ENCODE results near the gene JAZF1.
A peak's percentile ranks its signal among the peaks of the same experiment; 100 is the strongest.

JAZF1 gene

DNA sequence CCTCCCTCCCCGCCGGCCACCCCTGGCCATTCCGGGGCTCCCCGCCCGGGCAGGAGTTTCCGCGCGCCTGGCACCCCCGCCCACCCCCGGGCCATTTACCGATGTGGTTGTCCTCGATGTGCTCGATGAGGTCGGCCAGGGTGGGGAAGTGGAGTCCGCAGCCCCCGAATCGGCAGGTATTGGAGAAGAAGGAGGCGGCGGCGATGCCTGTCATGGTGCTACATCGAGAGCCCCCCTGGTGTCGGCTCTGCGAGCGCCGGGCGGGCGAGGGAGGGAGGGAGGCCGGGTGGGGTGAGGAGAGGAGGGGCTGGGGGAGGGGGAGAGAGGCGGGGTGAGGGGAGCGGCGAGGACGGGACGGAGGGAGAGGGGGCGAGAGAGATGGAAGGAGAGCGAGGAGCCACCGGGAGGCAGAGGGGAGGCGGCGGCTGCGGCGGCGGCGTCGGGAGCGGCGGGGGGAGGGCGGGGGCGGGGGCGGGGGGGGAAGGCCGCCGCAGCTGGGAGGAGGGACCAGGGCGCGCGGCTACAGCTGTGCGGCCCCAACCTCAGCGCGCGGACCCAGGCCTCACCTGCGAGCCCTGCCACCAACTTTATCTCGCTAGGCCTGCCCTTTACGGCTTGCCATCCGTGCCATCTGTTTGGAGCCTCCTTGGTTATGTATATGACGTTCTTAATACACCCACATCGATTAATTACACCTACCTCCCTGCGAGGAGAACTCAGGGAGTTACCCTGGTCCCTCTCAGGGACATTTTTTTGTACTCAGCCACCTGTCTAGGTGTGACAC lies at the start of gene JAZF1:
Gene JAZF1 (minus strand): TSS at position 432 of the 784 bp plus-strand sequence.
- peak; percentile 79 for DNase-seq

DNA sequence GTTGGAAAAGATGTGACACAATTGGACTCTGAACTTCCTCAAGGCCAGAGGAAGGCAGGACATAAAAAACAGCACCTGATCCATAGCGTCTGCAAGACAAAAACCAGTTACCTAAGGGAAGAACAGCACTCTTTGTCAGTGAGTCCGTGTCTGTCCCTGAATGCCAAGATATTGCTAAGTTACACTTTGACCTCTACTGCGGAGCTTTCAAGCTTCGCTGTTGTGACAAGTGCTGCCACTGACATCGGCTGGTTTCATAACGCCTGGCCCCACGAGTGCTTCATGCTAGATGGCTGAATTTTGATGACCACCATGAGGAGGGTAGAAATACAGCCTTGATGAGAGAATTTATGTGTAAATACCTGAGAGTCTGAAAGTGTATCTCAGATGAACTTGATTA lies 49.7 kb upstream of the JAZF1 start:
- no peak for DNase-seq

DNA sequence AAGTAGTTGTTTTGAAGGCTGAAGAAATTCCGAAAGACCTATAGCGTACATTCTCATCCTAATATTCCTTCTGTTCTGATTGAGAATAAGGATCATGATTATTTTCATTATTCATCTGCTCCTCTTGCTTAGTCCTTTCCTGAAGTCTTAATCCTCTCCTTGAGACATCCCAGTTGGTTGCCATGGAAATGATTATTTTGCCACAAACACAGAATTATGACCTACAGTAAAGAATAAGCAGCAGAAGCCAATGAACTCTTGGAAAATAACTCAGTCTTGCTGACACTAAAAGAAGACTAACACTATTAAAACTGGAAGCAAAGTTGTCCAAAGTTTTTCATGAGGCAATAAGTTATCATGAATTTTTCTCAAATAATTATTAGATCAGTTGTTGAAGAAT lies 47.8 kb upstream of the JAZF1 start:
- no peak for DNase-seq

DNA sequence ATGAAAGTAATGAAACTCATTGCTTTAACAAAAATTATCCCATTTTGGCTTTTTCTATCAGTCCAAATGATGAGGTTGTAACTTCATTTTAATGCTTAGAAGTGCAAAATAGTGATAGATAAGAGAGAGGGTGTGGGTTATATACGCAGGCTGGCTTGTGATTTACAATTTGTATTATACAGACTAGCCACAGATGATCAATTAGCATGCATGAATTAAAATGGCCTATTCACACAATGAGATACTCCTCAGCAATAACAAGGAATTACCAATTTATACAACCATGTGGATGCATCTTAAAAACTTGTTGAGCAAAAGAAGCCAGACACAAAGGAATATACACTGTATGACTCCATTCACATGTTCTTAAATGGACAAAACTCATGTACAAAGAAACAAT lies 45.4 kb upstream of the JAZF1 start:
- no peak for DNase-seq

DNA sequence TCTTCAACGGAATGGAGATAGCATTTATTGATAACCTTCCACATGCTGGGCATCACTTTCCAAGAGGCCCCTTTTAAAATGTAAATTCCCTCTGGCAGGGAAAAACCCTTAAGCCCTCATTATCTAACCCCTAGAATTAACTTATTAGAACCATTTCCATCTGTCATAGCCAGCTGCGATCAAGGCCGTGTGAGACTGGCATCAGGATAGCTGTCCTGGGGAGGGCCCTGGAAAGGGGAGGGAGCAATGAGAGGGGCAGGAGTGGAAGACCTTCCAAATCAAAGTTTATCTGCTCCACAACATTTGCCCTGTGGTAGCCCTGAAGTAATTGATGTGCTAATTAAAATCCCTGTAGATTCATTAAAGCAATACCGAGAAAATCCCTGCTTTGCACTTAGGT lies 45.0 kb upstream of the JAZF1 start:
- no peak for DNase-seq

DNA sequence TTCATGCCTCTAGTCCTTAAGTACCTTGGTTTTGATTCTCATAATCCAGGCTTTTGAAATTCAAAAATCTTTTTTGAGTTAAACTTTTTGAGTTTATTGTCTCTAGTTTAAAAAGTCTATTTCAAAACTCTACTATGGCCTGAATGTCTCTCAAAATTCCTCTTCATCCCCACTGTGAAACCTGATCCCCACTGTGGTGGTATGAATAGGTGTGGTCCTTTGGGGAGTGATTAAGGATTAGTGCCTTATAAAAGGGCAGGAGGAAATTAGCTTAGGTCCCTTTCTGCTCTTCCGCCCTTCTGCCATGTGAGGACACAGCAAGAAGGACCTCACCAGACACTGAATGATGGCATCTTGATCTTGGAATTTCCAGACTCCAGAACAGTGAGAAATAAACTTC lies 44.1 kb upstream of the JAZF1 start:
- DNase-seq, result no peak

DNA sequence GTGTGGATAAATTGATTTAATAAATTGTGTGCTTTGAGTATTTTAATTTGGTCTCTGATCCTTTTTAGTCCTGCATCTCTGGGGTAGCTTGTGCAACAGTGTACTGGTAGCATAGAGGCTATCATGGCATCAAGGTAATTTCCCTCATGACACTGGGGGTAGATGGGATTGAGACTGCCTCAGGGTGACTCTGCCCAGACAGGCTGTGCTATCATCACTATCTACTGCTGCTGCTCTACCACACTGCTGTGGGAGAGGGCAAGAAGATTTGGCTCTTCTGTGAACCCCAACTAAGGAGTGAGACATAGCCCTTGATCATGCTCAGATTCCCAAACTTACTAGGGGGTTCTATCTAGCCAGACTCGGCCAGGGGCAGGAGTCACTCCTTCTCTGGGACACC lies 43.6 kb upstream of the JAZF1 start:
- no peak for DNase-seq

DNA sequence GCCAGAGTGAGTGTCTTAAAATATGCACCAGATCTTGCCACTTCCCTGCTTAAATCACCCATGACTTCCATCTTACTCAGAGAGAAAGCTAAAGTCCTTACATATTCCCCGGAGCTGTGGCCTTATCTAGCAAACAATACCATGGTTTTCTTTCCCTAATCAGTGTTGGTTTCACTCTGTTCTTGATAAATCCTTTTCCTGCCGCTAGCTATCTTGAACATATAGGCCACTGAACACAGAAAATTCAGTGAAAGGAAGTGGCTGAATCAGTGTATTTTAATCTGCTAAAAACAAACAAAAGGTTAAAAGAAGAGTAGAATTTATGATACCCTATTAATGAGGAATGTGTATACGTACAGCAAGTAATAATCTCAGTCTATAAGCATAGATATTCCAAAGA lies 42.0 kb upstream of the JAZF1 start:
- no peak for DNase-seq

DNA sequence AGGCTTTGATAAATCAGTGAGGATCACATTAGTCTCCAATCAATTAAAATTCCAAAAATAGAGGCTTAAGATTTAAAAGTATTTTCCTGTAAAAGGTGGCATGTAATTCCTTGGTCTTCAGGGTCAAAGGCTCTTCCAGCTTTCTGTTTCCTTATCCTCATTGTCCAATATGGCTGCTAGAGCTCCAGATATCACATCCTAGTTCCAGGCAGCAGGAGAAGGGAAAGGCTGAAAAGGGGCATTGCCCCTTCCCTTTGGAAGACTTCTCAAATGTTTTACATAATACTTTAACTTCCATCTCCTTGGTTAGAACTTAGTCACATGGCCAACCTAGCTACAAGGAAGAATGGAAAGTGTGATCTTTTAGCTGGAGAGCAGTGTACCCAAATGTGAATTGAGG lies 39.2 kb upstream of the JAZF1 start:
- DNase-seq, result no peak

DNA sequence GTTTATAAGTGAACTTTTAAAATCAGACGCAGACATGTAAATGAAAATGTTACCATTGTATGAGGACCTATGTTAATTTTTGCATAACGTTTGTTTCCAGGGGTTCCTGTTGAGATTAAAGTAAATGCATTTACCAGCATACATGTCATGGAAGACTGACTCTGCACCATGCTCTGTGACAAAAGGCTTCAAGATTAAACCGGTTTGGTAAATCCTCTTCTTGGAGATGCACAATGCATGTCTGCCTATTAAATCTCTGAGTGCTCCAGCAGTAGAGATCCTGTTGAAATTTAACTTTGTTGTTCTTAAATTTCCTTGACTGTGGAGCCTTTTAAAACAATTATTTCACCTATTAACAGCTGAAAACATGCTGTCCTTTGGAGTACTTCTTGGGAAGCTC lies 36.5 kb upstream of the JAZF1 start:
- no peak for DNase-seq

DNA sequence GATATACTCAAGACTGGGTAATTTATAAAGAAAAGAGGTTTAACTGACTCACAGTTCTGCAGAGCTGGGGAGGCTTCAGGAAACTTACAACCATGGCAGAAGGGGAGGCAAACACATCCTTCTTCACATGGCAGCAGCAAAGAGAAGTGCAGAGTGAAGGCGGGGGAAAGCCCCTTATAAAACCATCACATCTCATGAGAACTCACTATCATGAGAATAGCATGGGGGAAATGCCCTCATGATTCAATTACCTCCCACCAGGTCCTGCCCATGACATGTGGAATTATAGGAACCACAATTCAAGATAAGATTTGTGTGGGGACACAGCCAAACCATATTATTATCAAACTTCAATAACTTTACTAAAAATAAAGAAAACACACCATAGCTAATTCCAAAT lies 30.4 kb upstream of the JAZF1 start:
- DNase-seq, result no peak

DNA sequence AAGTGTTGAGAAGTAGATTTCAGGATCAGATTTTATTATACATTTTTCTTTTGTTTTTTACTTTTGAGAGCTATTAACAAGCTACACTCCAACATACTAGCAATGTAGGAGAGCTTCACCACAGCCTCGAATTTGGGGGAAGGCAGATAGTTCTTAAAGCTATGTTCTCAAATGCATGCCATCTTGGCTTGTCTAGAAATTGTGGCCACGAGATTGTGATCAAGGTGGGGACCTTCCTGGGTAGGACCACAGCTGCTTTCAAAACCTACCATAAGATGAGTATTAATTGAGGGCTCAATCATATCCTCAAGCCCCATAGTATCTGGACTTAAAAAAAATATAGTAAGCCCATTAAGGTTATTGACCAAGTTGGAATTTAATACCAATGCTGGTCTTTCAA lies 27.9 kb upstream of the JAZF1 start:
- DNase-seq, result no peak

DNA sequence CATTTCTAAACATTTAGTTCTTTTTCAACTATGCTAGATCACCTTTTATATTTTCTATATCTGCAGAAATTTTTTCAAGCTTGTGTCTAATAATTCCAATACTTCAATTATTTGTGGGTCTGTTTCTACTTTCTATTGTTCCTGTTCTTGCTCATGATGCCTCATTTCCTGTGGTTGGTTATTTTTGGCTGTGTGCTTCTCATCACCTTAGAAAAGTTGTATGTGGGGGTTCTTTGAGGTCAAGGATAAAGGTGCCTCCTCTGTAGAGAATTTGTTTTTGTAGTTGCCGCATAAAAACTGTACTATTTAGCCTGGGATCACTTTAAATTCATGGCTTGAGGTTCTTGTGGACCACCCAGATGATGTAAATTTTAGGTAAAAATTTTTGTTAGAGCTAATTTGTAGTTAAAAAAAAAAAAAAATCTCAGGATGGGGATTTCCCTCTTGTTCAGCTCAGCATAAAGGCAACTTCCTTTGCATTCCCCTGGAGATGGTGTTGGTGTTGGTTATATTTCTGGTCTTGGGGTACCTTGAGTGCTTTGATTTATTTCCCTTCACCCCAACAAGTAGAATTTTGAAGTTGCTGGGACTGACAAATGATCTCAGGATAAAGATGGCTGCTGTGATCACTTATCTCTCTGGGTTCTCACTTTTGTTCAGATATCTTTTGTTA lies 27.0 kb upstream of the JAZF1 start:
- DNase-seq, result no peak

DNA sequence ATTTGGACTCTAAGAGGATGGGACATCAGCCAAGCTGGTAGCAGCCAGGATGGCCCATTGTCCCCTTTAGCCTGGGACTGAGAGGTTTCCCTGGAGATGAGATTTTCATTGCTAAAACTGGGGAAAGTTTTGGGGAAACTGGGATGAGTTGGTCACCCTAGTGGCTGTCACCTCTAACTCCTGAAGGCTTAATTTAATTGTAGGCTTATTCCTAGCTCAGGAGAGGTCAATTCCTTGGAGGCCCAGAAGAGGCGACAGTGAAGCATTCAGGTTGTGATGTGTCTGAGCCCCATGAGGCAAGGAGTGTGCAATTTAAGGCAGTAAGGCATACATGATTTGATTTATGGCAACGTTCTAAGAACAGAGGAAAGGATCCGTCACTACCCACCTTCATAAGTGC lies 24.9 kb upstream of the JAZF1 start:
- no peak for DNase-seq

DNA sequence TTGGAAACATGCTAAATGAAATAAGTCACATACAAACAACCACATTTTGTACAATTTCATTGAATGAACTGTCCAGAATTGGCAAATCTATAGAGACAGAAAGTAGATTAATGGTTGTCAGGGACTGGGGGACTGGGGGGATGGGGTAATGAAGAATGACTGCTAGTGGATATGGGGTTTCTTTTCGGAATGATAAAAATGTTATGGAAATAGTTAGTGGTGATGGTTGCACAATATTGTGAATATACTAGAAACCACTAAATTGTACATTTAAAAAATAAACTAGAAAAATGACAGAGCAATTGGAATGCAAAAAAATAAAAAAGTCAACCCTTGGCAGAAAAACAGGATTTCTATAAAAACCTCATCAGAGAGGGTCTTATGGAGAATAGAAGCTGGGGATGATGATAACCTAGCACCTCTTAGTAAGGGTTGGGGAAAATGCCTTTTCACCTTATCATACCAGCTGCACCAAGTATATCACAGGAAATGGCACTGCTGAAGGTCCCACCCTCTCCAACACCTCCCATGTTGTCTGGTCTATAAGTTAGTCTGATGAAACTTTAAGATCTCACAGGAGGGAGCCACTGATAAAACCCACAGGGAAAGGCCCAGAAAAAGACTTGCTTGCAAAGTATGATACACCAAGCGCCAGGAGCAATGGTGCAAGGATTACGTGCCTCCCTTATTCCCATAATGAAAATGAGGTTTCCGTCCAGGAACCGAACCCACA lies 23.1 kb upstream of the JAZF1 start:
- no peak for DNase-seq

DNA sequence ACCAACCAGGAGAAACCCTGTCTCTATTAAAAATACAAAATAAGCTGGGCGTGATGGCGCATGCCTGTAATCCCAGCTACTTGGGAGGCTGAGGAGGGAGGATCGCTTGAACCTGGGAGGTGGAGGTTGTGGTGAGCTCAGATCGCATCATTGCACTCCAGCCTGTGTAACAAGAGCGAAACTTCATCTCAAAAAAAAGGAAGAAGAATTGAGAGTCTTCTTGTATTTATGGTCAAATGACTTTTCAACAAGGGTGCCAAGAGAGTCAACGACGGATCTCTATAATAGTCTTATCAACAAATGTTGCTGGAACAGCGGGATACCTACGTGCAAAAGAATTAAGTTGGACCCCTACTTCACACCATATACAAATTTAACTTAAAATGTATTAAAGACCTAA lies 21.6 kb upstream of the JAZF1 start:
- DNase-seq, result no peak

DNA sequence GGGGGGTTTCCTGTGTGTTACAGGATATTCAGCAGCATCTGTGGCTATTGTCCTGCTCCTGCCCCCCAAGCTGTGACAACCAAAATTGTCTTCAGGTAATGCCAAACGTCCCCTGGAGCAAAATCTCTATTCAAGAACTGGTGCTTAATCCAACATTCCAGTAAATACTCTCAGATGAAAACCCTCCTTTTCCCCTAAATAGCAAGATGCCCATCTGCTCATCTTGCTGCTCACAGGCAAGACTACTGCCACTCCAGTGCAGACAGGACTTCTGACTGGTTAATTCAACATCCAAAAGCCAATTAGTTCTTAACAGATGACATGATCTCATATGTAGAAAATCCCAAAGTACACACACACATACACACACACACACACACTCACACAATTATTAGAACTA lies 20.5 kb upstream of the JAZF1 start:
- no peak for DNase-seq

DNA sequence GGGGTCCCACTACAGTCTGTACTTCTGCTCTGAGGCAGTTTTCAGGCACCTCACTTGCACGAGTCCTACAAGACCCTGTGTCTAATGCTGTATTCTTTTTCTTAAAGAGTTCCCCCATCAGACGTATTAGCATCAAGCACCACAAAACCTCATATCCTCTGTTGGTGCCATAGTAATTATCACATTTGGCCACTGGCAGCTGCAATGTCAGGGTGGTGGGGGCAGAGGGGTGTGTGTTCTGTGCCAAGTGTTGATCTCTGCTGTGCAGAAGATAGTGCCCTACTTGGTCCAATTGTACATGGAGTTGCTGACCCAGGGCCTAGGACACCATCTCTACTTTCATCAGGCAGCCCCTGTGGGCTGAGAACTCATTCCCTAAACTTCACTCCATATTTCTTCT lies 20.0 kb upstream of the JAZF1 start:
- DNase-seq, result no peak

DNA sequence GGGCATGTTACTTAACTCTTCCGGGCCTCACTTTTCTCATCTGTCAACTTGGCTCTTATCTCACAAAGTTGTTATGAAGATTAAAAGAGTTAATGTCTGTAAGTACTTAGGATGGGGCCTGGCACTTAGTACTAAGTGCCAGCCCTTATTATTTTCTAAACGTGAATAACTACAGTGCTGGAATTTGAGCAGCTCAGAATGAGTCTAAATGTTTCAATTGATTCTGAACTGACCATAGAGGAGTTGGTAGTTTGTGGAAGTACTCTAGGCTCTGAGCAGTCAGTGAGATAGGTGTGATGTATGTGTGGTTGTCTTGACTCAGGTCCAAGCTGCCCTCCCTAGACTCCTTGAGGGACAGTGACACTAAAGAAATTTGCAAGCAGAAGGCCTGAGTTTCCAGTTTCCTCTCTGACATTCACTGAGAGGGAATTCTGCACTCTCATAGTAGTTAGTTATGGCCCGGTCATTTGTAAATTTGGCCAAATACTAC lies 18.5 kb upstream of the JAZF1 start:
- no peak for DNase-seq

DNA sequence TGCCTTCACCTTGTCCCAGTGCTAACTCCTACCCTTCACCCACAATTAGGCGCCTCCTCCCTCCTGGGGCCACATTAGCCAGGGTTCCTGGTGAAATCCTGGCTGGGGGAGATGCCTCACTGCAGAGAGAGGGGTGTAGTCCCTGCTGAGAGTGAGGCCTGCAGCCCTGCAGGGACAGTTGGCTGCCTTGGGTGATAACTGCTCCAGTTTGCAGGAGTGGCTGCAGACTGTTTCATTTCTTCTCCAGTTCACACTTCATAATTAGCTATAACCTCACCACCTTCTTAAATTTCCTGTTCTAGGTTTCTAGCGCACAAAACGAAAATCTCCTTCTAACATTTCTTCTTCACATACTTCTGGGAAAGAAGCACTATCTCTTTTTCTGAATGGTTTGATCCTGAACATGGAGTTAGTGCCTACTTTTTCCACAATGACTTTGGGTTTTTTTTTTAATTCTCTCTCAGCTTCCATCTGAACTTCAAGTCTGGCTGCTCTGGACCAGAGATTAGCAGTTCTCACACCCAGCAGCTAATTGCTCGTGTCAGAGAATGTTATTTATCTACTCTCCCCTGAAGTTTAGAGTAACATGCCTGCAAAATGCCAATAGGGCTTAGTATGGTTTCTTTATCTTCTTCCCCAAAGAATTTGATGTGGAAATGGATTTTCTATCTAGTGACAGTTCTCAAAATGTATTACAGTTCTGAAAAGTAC lies 15.5 kb upstream of the JAZF1 start:
- no peak for DNase-seq

DNA sequence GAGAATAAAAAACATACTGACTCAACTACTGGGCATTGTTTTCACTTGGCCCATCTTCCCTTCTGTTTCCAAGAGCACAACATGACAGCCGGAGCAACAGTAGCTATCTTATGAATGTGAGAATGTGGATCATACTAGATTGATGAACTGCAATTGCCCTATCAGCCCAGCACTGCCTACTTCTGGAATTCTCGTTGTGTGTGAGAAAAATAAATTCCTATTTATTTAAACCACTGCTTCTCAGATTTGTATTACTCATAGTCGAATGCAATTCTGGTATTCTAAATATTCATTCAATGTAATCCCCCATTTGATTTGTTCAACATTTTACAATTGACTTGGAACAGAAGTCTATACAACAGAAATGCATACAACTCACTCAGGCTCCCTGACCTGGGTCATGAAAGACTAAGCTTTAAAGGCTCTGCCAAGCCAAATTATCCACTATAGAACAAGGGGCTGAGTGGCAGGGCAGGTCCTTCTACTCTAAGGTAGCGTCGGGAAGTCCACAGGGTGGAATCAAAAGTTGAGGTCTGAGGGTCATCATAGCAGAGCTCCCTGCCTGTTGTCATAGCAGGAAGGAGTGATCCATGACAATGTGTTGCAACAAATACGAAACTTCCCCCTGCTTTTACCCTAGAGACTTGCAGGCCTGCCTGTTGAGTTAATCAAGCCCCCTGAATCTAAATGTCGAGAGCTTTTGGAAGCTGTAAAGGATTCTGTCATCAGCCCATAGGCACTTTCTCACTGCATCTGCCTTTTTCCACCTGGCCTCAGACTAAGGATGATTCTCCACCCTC lies 12.4 kb upstream of the JAZF1 start:
- no peak for DNase-seq

DNA sequence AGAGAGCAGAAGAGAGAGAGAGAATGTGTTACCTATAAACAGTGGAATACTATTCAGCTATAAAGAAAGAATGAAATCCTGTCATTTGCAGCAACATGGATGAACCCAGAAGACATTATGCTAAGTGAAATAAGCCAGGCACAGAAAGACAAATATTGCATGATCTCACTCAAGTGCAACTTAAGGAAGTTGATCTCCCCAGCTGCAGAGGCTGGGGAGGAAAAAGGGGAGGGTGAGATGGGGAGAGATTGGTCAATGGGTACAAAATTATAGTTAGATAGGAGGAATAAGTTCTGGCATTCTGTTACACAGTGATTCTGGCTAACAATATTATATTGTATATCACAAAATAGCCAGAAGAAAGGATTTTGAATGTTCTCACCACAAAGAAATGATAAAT lies 11.2 kb upstream of the JAZF1 start:
- no peak for DNase-seq

DNA sequence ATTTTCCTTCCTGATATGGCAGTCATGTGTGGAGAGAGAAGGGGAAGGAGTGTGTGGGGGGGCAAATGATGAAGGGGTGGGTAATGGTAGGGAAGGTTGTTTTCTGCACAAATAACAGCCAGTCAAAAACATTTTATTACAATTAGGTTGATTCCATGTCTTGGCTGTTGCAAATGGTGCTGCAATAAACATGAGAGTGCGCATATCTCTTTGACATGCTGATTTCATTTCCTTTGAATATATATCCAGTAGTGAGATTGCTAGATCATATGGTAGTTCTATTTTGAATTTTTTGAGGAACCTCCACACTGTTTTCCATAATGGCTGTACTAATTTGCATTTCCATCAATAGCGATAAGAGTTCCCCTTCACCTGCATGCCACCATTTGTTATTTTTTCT lies 10.6 kb upstream of the JAZF1 start:
- no peak for DNase-seq
